GM18951 (cell line): Measurements from ENCODE around the gene DLGAP1.
"Not testable (repeated sequence)": the region's sequence is repeated elsewhere in the genome, so short reads cannot be mapped to it uniquely, and the experiment has no call there.

Experiments
- POLR2A ChIP-seq: IDR thresholded peaks from 4 replicates; pipeline ENCODE4 v1.6.1; 2011; ENCODE audit warnings: mild to moderate bottlenecking; ENCODE audit not compliant: insufficient read length, insufficient read depth; ENCODE audit errors: extremely low read depth
- in situ Hi-C: fragments of 300-500 bp; cut with MboI; formaldehyde crosslinking; loops from one replicate; pipeline ENCODE4 v1.12.0; 2022; ENCODE audit warnings: low sequenced_read_pairs, mixed read lengths, inconsistent platforms; ENCODE audit not compliant: unreplicated experiment

Gene DLGAP1

GRCh38 chr18:4358618-4359017 lies 96.5 kb downstream of the DLGAP1 start:
- no peak for TF ChIP-seq POLR2A
- in situ Hi-C loops: no loop called here

- TF ChIP-seq POLR2A: no peak
- in situ Hi-C loops: no loop called here
Measured at GRCh38 chr18:4357579-4357978, 97.5 kb downstream of the DLGAP1 start.

GRCh38 chr18:4356929-4357328 lies 98.2 kb downstream of the DLGAP1 start:
- in situ Hi-C loops: no loop called here
- TF ChIP-seq POLR2A: no peak

DNA sequence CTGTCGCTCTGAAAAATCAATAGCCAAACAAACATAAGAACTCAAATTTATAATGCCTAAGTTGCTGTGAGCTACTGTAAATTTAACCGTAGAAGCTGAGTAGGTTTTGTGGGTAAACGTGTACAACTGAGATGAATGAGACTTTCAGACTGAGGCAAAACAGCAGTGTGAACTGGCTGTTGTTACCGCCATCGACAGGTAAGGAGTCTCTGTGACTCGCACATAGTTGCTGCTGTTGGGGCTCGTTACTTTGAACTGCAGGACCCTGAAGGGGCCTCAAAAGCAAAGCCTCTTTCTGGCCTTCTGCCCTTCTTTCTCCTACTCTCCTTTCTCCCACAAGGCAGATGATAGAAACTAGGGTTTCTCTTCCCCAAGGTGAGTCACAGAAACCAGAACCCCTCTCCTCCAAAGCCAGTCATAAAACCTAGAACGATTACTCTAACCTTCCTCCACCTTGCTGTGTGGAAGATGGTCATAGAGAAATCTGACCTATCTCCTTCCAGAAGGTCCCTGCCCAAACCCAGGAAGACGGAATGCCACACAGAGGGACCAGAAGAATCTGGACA lies 101.2 kb downstream of the DLGAP1 start:
- no peak for TF ChIP-seq POLR2A

DNA sequence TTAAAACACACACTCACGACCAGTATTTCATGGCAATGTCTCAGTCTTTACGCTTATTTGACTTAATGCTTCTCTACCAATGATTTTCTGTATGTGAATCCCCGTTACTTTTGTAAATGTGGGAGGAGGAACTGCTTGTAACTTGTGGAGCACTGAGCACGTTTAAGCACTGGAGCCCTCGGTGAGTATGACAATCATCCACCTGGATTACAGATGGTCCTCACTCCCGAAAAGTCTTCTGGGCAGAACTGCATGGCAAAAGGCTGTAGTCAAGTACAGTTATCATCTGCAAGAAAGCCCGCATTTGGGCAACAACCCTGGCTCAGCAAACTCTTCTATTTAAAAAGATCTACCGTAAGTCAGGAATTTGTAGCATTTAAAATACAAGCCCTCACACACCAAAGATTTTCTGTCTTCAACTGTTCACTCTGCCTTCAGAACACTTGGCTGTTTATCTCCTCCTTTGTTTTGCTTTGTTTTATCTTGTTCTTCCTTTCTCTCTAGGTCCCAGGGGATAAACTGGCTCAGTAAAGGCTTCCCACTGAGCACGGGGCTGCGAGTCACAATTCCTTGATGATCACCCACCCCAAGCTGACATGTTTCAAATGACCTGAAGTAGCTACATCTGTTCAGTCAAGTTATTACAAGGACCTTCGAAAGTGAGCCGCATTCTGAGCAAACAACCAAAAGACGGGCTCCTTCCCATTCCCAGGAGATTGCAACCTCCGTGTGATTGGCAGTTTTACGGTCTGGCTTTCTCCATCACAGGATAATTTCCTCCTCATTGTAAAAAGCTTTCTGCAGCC lies 102.2 kb downstream of the DLGAP1 start:
- no peak for TF ChIP-seq POLR2A
- in situ Hi-C loops: no loop called here

More for the DNA sequence above, 101.2 kb downstream of the DLGAP1 start:
- in situ Hi-C loops: no loop called here

GRCh38 chr18:4351005-4351404 lies 104.1 kb downstream of the DLGAP1 start:
- TF ChIP-seq POLR2A: no peak
- in situ Hi-C loops: no loop called here

GRCh38 chr18:4335386-4335785 lies 119.7 kb downstream of the DLGAP1 start:
- in situ Hi-C loops: no loop called here
- TF ChIP-seq POLR2A: no peak

DNA sequence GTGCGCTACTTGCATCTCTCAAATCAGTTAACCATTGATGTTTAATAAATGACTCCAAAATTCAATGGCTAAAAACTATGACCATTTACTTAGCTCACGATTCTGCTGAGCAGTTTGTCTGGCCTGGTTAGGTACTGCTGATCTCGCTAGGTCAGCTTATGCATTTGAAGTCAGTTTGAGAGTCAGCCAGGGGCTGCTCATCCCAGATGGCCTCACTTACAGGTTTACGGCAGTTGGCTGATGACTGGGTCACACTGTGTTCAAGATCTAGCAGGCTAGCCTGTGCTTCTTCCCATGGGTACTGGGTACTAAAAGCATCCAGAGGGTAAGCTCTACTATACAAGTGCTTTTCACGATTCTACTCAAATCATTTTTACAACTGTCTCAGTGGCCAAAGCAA lies 122.1 kb downstream of the DLGAP1 start:
- in situ Hi-C loops: no loop called here
- no peak for TF ChIP-seq POLR2A

GRCh38 chr18:4319738-4320677 lies 135.1 kb downstream of the DLGAP1 start:
- TF ChIP-seq POLR2A: no peak
- in situ Hi-C loops: no loop called here

DNA sequence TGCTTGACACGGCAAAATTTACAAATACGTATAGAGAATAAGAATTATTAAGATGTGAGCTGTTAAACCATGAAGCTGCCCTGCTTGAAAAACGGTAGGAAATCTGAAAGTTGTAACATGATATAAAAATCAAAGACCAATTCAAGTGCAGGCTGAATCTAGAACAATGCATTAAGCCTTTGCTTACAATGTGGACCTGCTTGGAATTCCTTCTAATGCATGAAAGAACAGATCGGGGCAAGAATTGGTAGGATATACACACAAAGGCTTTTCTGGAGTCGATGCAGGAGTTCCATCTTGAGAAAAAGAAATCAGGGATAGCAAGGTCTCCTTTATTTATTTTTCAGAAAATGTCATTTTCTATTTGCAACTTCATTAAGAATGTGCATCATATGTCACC lies 136.8 kb downstream of the DLGAP1 start:
- in situ Hi-C loops: no loop called here
- TF ChIP-seq POLR2A: no peak

DNA sequence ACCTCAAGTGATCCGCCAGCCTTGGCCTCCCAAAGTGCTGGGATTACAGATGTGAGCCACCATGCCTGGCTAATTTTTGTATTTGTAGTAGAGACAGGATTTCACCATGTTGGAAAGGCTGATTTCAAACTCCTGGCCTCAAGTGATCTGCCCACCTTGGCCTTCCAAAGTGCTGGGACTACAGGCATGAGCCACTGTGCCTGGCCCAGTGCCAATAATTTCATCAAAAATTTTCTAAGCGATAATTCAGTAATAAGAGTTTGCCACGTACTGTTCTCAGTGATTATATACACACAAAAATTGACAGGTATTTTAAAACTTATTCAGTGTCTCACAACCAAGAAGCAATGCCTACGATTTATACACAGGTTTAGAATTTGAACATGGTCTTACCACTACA lies 143.2 kb downstream of the DLGAP1 start:
- in situ Hi-C loops: not testable (repeated sequence)

DNA sequence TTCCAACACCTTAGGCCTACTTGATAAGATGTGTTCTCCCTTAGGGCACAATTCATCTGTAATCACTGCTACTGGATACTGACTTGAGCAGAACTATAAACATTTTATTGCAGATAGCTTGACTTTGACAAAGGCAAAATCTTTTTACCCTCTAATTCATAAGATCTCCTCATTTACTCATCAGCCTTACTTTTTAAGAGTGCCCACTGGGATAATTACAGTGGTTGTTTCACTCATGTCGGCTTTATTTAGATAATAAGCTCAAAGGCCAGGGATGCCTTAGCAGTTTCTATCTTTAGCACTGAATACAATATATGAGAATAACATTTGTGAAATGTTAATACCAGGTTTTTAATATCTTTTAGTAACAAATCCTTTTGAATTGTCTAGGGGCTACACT lies 144.0 kb downstream of the DLGAP1 start:
- in situ Hi-C loops: no loop called here
- no peak for TF ChIP-seq POLR2A

- in situ Hi-C loops: no loop called here
Measured at GRCh38 chr18:4309227-4309626, 145.9 kb downstream of the DLGAP1 start.

More at GRCh38 chr18:4309227-4309626, 145.9 kb downstream of the DLGAP1 start:
- no peak for TF ChIP-seq POLR2A
